Stimulated activated CD4-positive, alpha-beta T cell treated with anti-CD3 and anti-CD28 coated beads, Interleukin-1b, Interleukin-23, amount 100 ng/mL, for 24 hours (primary cell): ENCODE measurements around the gene CADPS.

ENCODE experiments used
- DNase-seq, 4 experiments: peaks; one replicate each; pipeline ENCODE4 v3.0.0-alpha.2; 2020; ENCODE audit warnings: low read depth in 4 of 4, low spot score in 1 of 4

Gene CADPS

DNA sequence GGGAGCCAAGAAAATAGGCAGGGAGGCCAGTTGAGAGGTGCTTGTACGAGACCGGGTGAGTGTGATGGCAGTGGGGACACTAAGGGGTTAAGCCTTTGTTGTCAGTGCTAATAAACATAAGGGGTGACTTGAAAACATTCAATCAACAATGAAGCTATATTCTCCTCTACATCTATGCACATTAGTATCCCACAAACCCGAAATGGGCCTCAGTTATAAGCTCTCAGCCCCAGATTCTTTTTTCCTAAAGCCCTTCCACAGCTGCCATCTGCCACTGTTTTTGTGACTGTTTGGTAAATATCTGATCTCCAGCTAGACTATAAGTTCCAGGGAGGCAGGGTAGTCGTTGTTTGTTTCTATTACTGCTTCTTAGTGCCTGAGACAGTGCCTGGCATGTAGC is 118.2 kb downstream of the CADPS start:
- DNase-seq = no peak

DNA sequence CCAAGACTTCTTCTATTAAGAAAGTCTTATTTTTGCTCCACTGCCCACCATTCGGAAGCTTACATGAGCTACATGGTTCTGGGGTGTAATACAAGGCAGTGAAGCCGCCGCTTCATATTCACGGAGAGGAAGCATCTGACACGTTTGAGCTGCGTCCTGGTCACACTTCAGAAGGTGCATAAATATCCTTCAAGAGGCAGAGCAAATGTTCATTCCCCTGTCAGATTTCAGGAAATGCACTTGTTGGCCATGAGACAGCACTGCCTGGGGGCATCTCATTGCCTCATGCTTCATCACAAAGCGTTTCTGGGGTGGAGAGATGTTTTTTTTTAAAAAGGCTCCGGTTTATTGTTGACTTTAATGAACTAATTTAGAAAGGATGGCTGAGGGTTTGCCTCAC is 119.9 kb downstream of the CADPS start:
- DNase-seq = no peak

DNA sequence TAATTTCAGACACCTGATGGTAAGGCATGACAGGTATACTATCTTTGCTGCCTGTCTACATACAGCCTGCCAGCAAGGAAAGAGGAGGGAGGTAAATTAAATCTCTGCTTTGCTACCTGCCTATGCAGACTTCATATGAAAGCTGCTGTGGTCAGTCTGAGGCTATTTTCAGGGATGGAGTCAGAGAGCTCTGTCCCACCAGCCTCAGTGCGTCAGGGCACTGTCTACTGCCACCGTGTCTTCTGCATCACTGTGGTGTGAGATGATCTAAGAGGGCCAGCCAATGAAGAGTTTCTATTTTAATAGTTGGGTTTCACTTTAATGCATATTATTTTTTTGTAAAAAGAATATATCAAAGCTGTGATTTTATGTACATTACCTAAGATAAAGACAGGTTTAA is 125.6 kb downstream of the CADPS start:
- DNase-seq = no peak

DNA sequence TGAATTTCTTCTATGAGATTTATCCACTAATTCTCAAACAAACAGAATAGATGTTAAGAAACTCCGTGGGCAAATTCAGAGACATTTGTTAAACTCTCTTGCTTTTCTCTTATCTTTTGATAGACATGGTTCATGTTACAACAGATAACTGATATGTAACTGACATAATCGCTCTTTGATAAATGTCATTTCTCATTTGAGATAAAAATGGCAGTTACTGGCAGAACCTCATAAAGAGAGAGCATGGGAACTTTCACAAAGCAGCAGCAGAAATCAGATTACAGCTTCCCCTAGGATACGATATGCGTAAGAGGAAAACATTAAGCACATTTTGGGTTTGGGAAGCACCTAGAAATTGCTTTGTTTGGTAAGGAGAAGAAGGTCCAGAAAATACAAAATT is 126.1 kb downstream of the CADPS start:
- no peak for DNase-seq

DNA sequence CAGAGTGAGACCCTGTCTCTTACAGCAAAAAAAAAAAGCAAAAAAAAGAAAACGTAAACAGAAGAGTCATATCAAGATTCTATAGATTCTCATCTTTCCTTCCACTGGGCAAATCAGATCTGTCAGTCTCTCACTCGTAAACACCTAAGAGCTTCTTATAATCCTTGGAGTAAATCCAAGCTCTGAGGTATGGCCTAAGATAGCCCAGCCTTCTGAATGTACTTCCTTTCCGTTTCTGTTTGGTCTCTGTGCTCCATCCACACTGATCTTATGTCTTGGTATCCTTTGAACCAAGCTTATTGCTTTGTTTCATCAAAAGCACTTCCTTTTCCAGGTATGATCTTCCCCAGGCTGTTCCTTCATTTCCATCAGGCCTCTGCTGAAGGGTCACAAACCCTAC is 137.8 kb downstream of the CADPS start:
- DNase-seq = no peak

DNA sequence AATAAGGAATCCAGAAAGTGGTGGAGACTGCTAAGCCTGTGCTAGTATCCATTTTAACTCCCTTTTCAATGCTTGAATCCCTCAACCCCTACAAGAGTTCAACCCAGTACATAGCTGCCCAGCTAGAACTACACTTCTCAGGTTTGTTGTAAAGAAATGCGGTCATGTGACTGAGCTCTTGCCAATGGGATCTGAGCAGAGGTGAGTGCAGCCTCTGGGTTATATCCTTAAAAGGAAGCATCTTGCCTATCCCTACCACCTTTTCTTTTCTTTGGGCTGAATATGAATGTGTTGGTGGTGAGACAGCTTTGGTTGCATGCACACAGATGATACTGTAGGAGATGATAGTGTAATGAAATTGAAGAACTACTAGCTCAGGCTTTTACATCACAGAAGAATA is 139.7 kb downstream of the CADPS start:
- DNase-seq = no peak

DNA sequence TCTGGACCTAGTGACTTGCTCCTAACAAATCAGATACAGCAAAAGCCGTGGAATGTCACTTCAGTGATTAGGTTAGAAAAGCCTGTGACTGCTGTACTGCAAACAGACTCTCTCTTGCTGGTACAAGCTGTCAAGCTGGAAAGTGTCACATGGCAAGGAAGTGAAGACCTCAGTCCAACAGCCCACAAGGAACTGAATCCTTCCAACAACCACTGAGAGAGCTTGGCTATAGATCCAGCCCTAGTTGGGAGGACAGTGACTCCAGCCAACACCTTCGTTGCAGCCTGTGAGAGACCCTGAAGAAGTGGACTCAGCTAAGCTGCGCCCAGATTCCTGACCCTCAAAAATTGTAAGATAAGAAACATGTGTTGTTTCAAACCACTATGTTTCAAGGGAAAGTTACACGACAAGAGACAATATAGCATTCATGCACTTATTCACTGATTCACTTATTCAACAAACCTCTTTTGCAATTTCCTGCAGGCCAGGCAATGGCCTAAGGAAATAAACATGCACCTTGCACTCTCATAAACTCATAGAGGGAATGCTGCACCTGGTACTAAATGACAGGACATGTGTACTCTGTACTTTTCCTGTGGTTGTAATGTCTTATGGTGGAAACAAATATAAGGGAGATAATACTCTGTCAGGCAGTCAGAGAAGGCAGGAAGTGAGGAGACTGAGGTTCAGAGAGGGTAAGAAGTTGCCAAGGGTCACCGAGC is 142.9 kb downstream of the CADPS start:
- no peak for DNase-seq

DNA sequence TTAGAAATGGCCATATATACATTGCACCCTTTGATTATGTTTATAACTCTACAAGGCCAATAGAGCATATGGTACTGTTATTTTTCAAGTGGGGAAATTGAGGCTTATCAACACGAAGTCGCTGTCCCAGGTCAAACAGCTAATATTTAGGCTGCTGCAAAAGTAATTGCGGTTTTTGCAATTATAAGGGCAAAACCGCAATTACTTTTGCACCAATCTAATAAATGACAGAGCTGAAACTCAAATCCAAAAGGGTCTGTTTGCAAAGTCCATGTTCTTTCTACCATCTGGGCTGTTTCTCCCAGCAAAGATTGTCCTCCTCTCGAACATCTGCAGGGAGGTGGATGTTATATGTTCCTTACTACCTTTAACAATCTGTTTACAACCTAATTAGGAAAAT is 147.2 kb downstream of the CADPS start:
- no peak for DNase-seq

DNA sequence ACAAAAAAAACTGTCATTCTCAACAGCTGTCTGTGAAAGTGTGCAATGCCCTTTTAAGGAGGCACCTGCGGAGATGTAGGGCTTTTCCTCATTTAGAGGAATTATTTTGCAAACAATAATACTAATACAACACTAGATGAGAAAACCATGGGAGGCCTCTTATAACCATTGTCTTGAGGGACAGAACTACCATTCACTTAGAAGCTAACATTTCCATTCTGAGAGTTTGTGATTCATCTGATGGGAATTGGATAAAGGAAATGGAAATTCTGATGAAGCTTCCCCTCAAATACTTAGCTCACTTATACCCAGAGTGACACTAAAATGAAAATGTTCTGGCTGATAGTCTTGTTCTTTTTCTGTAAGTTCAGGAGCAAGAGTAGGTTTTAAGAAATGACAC is 147.7 kb downstream of the CADPS start:
- no peak for DNase-seq

DNA sequence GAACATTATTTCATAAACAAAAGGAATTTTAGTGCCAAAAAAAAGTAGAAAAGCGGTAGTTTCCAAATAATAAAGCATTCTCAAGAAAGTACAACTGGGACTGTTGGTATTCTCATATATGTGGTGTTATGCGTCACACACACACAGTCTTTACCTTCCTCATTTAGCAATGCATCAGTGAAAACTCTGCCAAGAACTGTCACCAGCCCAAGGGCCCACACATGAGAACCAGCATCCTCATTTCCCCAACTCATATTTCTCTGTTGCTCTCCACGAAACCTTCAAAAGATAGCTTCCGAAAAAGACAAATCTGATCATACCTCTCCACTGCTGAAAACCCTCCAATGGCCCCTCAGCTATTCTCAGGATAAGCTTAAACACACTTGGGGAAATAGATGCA is 150.7 kb downstream of the CADPS start:
- no peak for DNase-seq

DNA sequence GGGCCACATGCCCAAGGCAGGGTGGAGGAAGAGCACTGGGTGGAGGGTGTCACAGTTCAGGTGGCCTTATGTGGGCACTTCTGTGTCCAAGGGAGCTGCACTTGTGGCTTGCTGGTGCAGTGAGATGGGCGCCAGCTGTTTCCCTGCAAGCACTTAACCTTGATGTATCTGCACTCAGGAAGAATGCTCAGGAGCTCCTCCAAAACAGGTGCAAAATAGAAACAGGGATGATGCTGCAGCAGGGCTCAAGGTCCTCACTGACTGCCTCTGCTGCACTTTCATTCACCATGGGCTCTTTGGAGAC is 151.3 kb downstream of the CADPS start:
- no peak for DNase-seq

DNA sequence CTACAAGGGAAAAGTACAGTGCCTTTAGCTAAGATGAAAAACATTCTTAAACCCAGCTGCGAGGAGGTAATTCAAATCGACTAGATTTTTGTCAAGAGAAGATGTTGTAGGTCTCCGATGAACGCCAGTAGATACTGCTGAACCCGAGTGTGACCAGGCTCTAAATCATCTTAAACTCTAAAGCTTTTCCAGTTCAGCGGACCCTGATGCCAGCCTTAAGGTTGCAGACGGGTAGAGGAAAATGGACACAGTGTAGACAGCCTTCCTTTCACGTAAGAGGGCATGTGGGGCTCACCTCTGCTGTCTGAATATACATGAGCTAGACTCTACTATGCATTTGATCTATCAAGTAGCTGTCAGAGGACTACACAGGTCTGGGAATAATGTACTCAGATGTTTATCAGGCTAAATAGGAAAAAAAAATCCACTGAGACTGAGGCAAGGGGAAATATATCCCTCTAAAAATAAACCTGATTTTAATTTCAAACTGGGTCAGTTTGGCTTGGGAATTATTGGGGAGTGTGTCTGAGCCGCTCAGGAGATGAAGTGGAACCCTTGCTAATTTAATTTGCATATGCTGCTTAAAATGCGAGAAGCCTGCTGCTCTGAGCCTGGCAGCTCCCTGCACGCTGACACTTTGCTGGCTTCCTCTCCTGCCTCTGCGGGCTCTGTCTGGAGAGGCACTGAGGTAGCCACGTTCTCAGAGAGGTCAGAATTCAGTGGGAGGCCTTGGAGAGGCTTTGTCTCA is 151.9 kb downstream of the CADPS start:
- DNase-seq = no peak

DNA sequence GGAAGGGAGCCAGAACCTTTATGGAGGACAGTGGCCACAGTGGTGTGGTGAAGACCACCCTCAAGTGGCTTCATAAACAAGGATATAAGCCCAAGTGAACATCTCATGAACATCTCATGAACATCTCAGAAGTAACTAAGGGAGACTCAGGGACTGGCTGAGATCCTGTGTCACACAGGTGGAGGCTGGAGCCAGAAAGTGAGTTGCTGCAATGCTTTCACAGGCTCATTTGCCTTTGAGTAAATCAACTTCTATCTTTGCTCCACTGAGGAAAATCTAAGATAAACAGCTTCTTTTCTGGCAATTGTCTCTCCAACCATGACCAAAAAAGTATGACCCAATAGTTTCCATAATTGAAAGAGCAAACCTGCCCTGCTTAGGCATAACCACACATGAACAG is 152.9 kb downstream of the CADPS start:
- DNase-seq = no peak

DNA sequence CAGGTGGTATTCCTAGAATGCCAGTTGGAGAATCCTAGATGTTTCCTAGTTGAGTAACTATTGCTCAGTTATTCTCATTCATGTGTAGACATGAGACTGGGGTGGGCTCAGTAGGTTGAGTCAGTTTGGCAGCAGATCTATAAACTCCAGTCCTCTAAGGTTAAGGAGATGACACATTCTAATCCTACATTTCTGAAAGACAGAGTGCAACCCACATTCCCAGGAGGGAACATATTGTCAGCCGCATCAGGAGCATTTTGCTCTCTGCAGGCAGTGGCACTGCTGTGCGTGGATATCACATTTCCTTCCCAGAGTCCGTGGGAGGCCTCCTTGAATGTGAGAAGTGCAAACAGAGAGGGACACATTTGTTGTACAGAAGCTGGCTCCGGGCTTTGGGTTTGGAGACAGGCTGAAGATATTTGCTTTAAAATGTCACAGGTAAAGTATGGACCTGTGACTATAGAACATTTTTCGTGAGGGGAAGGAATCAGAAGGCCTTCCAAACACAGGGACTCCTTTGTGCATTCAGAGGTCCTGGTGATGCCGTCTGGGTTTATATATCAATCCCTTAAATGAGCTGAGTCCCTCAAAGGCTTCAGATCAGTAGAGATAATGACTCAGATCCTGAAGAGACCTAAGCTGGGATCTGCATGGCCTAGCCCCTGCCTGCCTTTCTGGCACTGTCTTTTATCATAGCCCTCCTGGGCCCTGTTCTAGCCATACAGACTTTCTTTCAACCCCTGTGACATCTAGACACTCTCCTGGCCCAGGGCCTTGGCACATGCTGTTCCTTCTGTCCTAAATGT is 156.5 kb downstream of the CADPS start:
- DNase-seq = no peak

DNA sequence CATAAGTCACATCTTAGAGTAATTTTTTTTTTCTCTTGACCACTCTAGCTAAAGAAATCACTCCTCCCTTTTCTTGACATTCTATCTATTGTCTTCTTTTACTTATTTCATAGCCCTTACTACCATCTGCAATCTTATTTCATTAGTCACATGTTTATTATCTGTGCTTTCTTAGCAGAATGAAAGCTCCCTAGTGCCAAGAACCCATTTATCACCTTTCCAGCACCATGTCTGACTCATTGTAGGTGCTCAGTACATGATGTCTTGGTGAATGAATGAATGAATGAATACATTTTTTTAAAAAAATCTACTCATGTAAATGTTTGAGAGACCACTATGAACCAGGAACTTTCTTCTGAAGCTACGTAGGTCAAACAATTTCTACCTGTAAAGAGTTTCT is 157.2 kb downstream of the CADPS start:
- no peak for DNase-seq

DNA sequence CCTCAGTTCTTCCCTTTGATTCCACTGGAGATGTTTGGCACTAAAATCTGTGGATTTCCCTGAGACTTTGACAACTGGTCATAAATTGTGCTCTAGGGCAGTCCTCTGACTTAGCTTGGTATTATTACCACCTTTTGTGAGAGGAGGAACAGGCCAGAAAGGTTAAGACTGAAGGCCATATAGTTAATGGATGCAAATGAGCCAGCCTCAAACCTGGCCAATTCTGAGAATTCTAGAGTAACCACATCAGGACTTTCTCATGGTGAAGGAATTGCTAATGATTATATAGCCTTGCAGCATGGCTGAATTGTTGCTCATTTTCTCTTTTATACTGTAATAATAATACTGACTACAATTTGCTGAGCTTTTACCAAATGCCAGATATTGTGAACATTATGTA is 162.5 kb downstream of the CADPS start:
- no peak for DNase-seq

DNA sequence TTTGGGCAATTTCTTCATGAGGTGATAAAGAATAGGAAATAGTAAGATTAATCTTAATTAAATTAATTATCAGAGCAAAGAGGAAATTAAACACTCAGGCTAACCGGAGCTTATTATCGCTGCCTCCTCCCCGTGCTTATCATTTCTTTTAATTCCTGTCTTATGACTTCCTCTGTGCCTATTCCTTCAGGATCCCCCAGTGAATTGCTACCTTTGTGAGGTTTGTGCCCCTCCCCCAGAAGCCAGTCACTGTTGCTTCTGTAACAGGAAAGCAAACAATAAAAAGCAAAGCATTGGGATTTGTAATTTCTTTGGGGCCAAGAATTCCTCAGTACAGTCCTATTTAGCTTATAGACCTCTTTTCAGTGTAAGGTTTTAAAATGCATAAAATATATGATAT is 164.5 kb downstream of the CADPS start:
- DNase-seq = no peak

DNA sequence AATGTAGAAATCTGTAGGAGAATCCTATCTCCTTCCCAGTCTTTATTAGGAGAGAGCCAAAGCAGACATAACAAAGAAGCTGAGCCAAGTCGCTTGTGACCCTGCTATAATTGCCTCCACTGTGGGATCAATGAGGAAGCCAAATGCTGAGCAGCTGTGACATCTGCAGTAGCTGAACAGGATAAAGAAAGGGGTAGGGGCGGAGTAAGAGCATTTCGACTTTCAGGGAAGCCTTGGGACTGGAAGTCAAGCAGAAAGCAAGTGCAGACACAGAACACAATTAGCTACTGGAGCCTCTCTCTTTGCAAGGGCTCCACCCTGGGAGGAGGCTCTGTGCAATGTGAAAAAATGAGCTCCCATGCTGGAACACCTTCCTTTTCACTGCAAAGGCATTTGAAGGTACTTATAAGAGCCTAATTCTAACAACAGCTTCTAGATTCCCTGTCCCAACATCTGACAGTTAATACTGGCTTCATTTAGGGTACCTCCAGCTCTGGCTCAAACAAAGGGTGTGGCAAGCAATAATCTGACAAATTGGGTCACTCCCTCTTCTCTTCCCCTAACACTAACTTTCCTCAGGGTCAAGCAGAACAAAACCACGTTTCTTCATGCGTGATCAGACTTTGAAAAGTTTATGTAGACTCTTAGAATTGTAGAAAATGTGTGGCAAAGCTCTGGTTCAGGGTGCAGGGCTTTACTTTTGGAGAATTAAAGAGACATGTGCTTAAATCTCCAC is 166.4 kb downstream of the CADPS start:
- DNase-seq = no peak

DNA sequence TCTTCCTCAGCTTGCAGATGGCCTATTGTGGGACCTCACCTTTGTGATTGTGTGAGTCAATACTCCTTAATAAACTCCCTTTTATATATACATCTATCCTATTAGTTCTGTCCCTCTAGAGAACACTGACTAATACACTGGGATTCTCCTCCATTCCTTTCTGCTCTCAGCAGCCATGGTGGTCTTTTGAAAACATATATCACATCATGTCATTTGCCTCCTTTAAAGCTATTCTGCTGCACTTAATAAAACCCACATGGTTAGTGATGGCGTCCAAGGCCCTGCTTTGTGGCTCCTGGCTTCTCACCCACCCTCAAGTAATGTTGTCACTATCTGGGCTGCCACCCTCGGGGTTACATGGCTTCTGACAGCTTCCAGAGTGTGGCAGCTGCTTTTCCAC is 169.5 kb downstream of the CADPS start:
- DNase-seq = no peak

DNA sequence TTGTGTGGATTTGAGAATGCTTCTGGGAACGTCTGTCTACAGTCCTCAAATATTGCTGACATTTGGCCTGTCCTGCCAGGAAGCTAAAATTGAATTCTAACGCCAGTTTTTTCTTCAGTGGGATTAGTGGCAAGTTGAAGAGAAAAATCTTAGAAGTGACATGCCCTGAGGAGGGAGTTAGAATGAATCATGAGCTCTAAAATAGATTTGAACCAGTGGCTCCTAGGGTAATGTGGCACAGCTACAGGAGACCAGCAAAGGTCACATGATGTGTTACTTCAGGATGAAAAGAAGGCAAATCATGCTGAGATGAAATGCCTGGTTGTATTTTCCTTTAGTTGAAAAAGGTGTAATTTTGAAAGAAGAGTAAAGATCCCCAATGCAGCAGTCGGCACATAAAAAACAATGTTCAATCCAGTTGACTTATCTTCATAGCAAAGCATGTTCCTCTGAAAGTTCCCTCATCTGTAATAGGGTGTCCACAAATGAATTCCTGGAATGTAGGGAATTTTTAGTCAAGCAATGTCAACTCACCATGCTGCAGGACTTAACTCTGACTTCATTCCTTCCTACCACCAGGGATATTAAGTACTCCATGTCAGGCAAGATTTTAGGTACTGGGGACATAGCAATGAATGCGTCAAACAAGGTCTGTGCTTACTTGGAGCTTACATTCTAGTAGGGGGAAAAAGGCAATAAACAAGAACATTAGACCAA is 171.6 kb downstream of the CADPS start:
- no peak for DNase-seq

DNA sequence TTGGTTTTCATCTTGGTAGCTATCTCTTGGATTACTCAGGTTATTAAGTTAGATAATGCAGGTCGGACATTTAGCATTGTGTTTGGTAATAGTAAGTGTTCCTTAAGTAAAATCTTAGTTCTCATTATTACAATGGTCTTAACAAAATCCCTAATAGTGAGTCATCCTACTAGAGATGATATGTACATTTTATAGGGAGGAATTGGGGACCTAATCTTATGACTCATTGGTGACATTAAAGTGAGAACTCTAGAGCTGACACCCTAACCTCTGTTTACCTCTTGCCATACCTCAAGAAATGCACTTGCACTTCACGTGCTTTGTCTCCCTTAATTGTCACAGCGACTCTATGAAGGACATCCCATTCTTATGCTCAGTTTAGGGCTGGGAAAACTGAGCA is 174.9 kb downstream of the CADPS start:
- DNase-seq = no peak
